ENCODE measurements around the gene SCARB2.

Gene SCARB2

DNA sequence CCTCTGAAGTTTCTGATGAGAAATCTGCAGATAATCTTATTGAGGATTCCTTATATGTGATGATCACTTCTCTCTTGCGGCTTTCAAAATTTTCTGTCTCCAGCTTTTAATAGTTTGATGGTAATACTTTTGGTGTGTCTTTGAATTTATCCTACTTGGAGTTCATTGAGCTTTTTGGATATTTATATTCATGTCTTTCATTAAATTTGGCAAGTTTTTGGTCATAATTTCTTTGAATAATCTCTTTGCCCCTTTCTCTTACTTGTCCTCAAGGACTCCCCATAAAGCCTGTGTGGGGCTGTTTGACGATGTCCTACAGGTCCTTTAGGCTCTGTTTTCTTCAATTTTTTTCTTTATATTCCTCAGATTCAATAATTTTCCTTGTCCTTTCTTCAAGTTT is 26.6 kb upstream of the SCARB2 start:
- TF ChIP-seq, protein P1, sequence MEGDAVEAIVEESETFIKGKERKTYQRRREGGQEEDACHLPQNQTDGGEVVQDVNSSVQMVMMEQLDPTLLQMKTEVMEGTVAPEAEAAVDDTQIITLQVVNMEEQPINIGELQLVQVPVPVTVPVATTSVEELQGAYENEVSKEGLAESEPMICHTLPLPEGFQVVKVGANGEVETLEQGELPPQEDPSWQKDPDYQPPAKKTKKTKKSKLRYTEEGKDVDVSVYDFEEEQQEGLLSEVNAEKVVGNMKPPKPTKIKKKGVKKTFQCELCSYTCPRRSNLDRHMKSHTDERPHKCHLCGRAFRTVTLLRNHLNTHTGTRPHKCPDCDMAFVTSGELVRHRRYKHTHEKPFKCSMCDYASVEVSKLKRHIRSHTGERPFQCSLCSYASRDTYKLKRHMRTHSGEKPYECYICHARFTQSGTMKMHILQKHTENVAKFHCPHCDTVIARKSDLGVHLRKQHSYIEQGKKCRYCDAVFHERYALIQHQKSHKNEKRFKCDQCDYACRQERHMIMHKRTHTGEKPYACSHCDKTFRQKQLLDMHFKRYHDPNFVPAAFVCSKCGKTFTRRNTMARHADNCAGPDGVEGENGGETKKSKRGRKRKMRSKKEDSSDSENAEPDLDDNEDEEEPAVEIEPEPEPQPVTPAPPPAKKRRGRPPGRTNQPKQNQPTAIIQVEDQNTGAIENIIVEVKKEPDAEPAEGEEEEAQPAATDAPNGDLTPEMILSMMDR (IDR thresholded peaks at IDR 0.05; ENCODE audit: low read depth, low read length): no peak

DNA sequence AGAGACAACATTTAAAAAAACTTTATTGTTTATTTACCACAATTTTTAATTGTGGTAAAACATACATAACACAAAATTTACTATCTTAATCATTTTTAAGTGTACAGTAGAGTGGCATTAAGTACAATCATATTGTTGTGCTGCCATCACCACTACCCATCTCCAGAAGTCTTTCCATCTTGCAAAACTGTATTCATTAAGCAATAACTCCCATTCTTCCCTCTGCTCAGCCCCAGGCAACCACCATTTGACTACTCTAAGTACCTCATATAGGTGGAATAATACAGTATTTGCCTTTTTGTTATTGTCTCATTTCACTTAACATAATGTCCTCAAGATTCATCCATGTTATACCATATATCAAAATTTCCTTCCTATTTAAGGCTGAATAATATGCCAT is 25.1 kb upstream of the SCARB2 start:
- H3K4me3 ChIP-seq (ENCODE audit: low read depth, low read length): no peak overlapping the region

More for the DNA sequence above, 26.6 kb upstream of the SCARB2 start:
- Histone ChIP-seq H3K4me3 (ENCODE audit: low read depth, low read length) (no peak overlapping the region), H3K4me1 (no peaks in the 10 kb centered on the region), H3K36me3 (no peaks in the 10 kb centered on the region), H3K27me3 (no peaks in the 10 kb centered on the region; the same call in 1 of the 2 replicates), H3K9me3 (no peaks in the 10 kb centered on the region)
- no peak for DNase-seq

DNA sequence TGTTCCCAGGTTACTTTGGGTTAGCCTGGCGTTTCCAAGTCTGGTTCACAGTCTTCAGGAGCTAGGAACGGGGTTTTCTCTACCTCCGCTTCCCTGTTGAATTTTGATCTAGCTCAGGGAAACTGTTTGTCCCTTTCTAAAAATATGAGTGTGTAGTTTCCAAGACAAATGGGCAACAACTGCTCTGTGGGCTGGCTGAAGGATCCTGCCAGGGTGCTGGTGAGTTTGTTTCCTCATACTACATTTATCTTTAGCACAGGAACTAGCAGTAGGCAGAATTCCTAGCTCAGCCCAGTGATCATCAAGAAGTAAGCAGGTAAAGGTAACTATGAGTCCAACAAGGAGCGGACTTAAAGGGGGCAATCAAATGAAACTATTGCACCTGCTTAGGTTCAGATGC is 24.6 kb upstream of the SCARB2 start:
- Histone ChIP-seq H3K4me1 (no peaks in the 10 kb centered on the region), H3K27me3 (no peaks in the 10 kb centered on the region; the same call in 1 of the 2 replicates), H3K9me3 (no peaks in the 10 kb centered on the region), H3K4me3 (ENCODE audit: low read depth, low read length) (no peak overlapping the region), H3K36me3 (no peaks in the 10 kb centered on the region)
- TF ChIP-seq, protein P1 (IDR thresholded peaks at IDR 0.05; ENCODE audit: low read depth, low read length): no peak
- DNase-seq: no peak

More for the DNA sequence above, 25.1 kb upstream of the SCARB2 start:
- Histone ChIP-seq H3K27me3 (no peaks in the 10 kb centered on the region; the same call in 1 of the 2 replicates), H3K9me3 (no peaks in the 10 kb centered on the region), H3K4me1 (no peaks in the 10 kb centered on the region), H3K36me3 (no peaks in the 10 kb centered on the region)
- DNase-seq: no peak
- TF ChIP-seq, protein P1 (IDR thresholded peaks at IDR 0.05; ENCODE audit: low read depth, low read length): no peak

DNA sequence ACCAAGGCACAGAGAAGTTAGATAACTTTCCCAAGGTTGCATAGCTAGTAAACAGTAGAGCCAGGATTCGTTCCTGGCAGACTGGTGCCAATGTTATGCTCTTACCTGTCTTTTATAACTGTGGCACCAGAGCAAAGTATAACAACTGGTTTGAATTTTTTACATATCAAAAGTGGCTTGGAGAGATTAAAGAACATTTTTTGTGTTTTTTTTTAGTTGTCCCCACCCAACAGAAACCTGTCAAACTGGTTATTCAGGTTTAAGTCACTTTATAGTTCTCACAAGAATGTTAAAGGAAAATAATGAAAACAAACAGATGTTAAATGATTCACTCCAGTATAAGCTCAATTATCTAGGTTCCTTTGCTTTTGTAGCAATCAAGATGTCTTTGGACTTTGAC is 22.3 kb upstream of the SCARB2 start:
- no peaks in the 10 kb centered on the region for H3K27me3 ChIP-seq
- H3K4me1 ChIP-seq: no peaks in the 10 kb centered on the region
- H3K36me3 ChIP-seq: no peaks in the 10 kb centered on the region
- no peaks in the 10 kb centered on the region for H3K9me3 ChIP-seq
- no peak overlapping the region for H3K4me3 ChIP-seq (ENCODE audit: low read depth, low read length)
- DNase-seq: no peak
- TF ChIP-seq, protein P1 (IDR thresholded peaks at IDR 0.05; ENCODE audit: low read depth, low read length): no peak

DNA sequence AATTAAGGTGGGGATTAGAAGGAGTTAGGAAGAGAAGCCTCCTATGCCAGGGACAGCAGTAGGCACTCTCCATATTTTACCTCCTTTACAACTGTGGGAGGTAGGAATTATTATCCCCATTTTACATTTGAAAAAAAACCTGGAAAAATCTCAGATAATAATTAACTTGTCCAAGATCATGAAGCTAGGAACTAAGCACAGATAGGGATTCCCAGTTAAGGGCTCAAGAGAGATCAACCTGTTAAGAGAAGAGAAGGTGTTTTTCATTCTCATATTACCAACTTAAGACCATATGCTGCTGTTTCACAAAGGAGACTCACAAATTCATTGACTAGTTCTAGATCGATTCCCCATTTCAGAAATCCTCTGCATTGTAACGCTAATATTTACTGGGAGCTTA is 21.8 kb upstream of the SCARB2 start:
- DNase-seq: no peak

DNA sequence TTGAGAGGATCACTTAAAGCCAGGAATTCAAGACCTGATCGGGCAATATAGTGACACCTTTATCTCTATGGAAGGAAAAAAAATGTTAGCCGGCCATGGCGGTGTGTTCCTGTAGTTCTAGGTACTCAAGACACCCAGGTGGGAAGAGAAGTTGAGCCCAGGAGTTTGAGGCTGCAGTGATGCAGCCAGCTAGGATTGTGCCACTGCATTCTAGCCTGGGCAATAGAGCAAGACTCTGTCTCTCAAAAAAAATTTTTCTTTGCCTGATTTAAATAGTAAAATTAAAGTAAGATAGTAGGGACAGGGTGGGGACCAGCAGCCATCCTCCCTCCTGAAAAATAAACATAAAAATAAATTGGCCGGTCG is 21.0 kb upstream of the SCARB2 start:
- Histone ChIP-seq H3K4me1 (no peaks in the 10 kb centered on the region), H3K4me3 (ENCODE audit: low read depth, low read length) (no peak overlapping the region), H3K9me3 (no peaks in the 10 kb centered on the region), H3K36me3 (no peaks in the 10 kb centered on the region), H3K27me3 (no peaks in the 10 kb centered on the region)
- TF ChIP-seq, protein P1 (IDR thresholded peaks at IDR 0.05; ENCODE audit: low read depth, low read length): no peak
- no peak for DNase-seq

More for the DNA sequence above, 21.8 kb upstream of the SCARB2 start:
- no peaks in the 10 kb centered on the region for H3K36me3 ChIP-seq
- TF ChIP-seq, protein P1 (IDR thresholded peaks at IDR 0.05; ENCODE audit: low read depth, low read length): no peak
- H3K4me1 ChIP-seq: no peaks in the 10 kb centered on the region
- no peaks in the 10 kb centered on the region for H3K27me3 ChIP-seq
- no peaks in the 10 kb centered on the region for H3K9me3 ChIP-seq
- no peak overlapping the region for H3K4me3 ChIP-seq (ENCODE audit: low read depth, low read length)
